GM12878 (cell line): ENCODE data around the gene MTNR1A. TPM values are rescaled to one million over a fixed set of nuclear protein-coding genes. Genes with fewer than 3 reads are reported as not detected.

Experiments
- ATAC-seq: fragments of 200-7000 bp; cut with Tn5 transposase; 3 replicates; pipeline ENCODE4 v1.9.1; 2020; ENCODE audit warnings: mild to moderate bottlenecking, moderate library complexity
- BruUV-seq: library from RNA; stranded (reverse); fragments of 400-500 nt; replicated peaks from 2 replicates; lab custom pipeline; 2021; lab: Mats Ljungman, UMichigan
- CTCF ChIA-PET: fragments of 300-600 bp; sonication (Branson Sonifier 250); formaldehyde crosslinking; extraction: SDS; loops from one replicate; lab custom pipeline; 2021; ENCODE audit warnings: inconsistent platforms; lab: Yijun Ruan, JAX
- POLR2A ChIA-PET: fragments of 350-600 bp; formaldehyde crosslinking; extraction: SDS; loops from one replicate; lab custom pipeline; 2021; ENCODE audit warnings: inconsistent platforms; lab: Charles Lee
- RAD21 ChIA-PET: fragments of 300-600 bp; sonication (Branson Sonifier 250); formaldehyde crosslinking; loops from one replicate; lab custom pipeline; 2023; ENCODE audit warnings: antibody characterized with exemption; ENCODE audit not compliant: unreplicated experiment; lab: Charles Lee
- SMC1A ChIA-PET: fragments of 300-600 bp; sonication (Branson Sonifier 250); formaldehyde crosslinking; loops from one replicate; lab custom pipeline; 2023; ENCODE audit not compliant: unreplicated experiment, uncharacterized antibody; lab: Charles Lee
- DNase-seq: peaks from one replicate; pipeline ENCODE4 v3.0.0-alpha.2; 2011; ENCODE audit warnings: low read depth, low spot score
- FAIRE-seq: peaks from 3 replicates; lab custom pipeline; 2011; peaks lifted over from hg19 to GRCh38; lab: Jason Lieb, UNC
- H2AFZ ChIP-seq: 2 replicates; pipeline ENCODE4 v1.6.0; 2011; ENCODE audit warnings: low read depth, low read length, control low read depth; ENCODE audit not compliant: control insufficient read depth
- H3K27ac ChIP-seq: 2 replicates; pipeline ENCODE4 v1.5.1; 2011; ENCODE audit warnings: control low read depth; ENCODE audit not compliant: control insufficient read depth, insufficient read depth
- H3K27me3 ChIP-seq, 2 experiments: replicated peaks in 1 of 2; 2 replicates each; pipeline versions ENCODE4 v1.6.0 to v1.6.1; 2011; ENCODE audit warnings: low read length in 1 of 2; ENCODE audit not compliant: control insufficient read depth in 2 of 2, insufficient read depth in 2 of 2
- H3K36me3 ChIP-seq, 2 experiments: 2 replicates each; pipeline ENCODE4 v1.5.1; 2011; ENCODE audit warnings: low read length in 1 of 2; ENCODE audit not compliant: control insufficient read depth in 2 of 2, insufficient read depth in 2 of 2
- H3K4me1 ChIP-seq: 2 replicates; pipeline ENCODE4 v1.6.1; 2011; ENCODE audit warnings: mild to moderate bottlenecking, low read length, moderate library complexity, mixed read lengths; ENCODE audit not compliant: control insufficient read depth, insufficient read depth
- H3K4me2 ChIP-seq: 2 replicates; pipeline ENCODE4 v1.6.0; 2011; ENCODE audit warnings: control low read depth; ENCODE audit not compliant: control insufficient read depth, insufficient read depth
- H3K4me3 ChIP-seq: fragments of 200-600 bp; sonication (generic); 2 replicates; pipeline ENCODE4 v1.5.1; 2016
- H3K79me2 ChIP-seq: 2 replicates; pipeline ENCODE4 v1.6.0; 2011; ENCODE audit warnings: low read length; ENCODE audit not compliant: control insufficient read depth, insufficient read depth
- H3K9ac ChIP-seq: 2 replicates; pipeline ENCODE4 v1.8.0; 2011; ENCODE audit warnings: low read length, control low read depth, mixed read lengths; ENCODE audit not compliant: control insufficient read depth, insufficient read depth
- H3K9me3 ChIP-seq: replicated peaks from 3 replicates; pipeline ENCODE4 v1.5.1; 2011; ENCODE audit warnings: mild to moderate bottlenecking, low read length; ENCODE audit not compliant: control insufficient read depth, insufficient read depth
- H4K20me1 ChIP-seq: 2 replicates; pipeline ENCODE4 v1.6.0; 2011; ENCODE audit not compliant: control insufficient read depth, insufficient read depth
- ATF7 ChIP-seq: fragments of 450-650 bp; IDR thresholded peaks from 2 replicates; pipeline ENCODE4 v1.6.1; 2016; ENCODE audit warnings: low read depth, mild to moderate bottlenecking
- CUX1 ChIP-seq: IDR thresholded peaks from 2 replicates; pipeline ENCODE4 v1.6.1; 2012; ENCODE audit warnings: improper control_type of control experiment, low read depth, low read length; ENCODE audit not compliant: insufficient replicate concordance
- NBN ChIP-seq: fragments of 450-650 bp; IDR thresholded peaks from 2 replicates; pipeline ENCODE4 v1.6.1; 2016
- NFXL1 ChIP-seq: fragments of 450-650 bp; IDR thresholded peaks from 2 replicates; pipeline ENCODE4 v1.6.1; 2017; ENCODE audit warnings: antibody characterized with exemption, mild to moderate bottlenecking, borderline replicate concordance
- NR2F1 ChIP-seq: fragments of 450-650 bp; conservative IDR thresholded peaks from 2 replicates; pipeline ENCODE4 v1.6.1; 2017; ENCODE audit warnings: mild to moderate bottlenecking
- NRF1 ChIP-seq: conservative IDR thresholded peaks from 2 replicates; pipeline ENCODE4 v1.6.1; 2011; ENCODE audit warnings: mild to moderate bottlenecking, low read depth, low read length, improper control_type of control experiment
- PAX5 ChIP-seq: IDR thresholded peaks from 2 replicates; pipeline ENCODE4 v1.6.1; 2011; ENCODE audit warnings: low read depth, low read length, borderline replicate concordance
- POLR2AphosphoS5 ChIP-seq: IDR thresholded peaks from 2 replicates; pipeline ENCODE4 v1.6.1; 2011; ENCODE audit warnings: mild to moderate bottlenecking, low read length, inconsistent platforms
- RELA ChIP-seq: fragments of 450-650 bp; IDR thresholded peaks from 2 replicates; pipeline ENCODE4 v1.8.0; 2014; ENCODE audit warnings: borderline replicate concordance; ENCODE audit not compliant: partially characterized antibody
- SIX5 ChIP-seq: IDR thresholded peaks from 2 replicates; pipeline ENCODE4 v1.6.1; 2011; ENCODE audit warnings: mild to moderate bottlenecking, low read depth, low read length, moderate library complexity; ENCODE audit not compliant: severe bottlenecking
- SMAD1 ChIP-seq: fragments of 450-650 bp; IDR thresholded peaks from 2 replicates; pipeline ENCODE4 v1.6.1; 2018; ENCODE audit warnings: mild to moderate bottlenecking, low read depth; ENCODE audit not compliant: partially characterized antibody
- SRF ChIP-seq, 2 experiments: IDR thresholded peaks; 2 replicates each; pipeline ENCODE4 v1.6.1; 2011; ENCODE audit warnings: low read depth in 2 of 2, low read length in 2 of 2, mild to moderate bottlenecking in 1 of 2, moderate library complexity in 1 of 2
- YBX1 ChIP-seq: fragments of 450-650 bp; IDR thresholded peaks from 2 replicates; pipeline ENCODE4 v1.6.1; 2016; ENCODE audit warnings: antibody characterized with exemption
- WGBS: methylation state at CpG from one replicate; pipeline ENCODE4 v1.1.6; 2016; ENCODE audit warnings: low lambda C conversion rate; ENCODE audit not compliant: insufficient replicate concordance, insufficient coverage; ENCODE audit errors: missing lambda C conversion rate; 5-methylcytosine and 5-hydroxymethylcytosine counted together
- in situ Hi-C: fragments of 300-500 bp; cut with MboI; formaldehyde crosslinking; loops from 9 replicates; pipeline ENCODE4 v1.14.3; 2018; ENCODE audit warnings: mixed read lengths
- intact Hi-C: fragments of 100-400 bp; cut with micrococcal nuclease; formaldehyde crosslinking; loops from one replicate; pipeline ENCODE4 v1.14.2; 2022; ENCODE audit not compliant: unreplicated experiment
- polyA plus RNA-seq, 11 experiments: library from polyadenylated mRNA; depleted of rRNA in 4 of 11; unstranded in 6 of 11; stranded (reverse) in 5 of 11; fragments of >200 nt; fragmentation: Nextera tagmentation in 4 of 11; fragmentation: Illumina TruSeq in 1 of 11; extraction: Ambion mirVana in 4 of 11; extraction: Trizol in 1 of 11; gene quantifications; 1 replicate in 1 of 11; 2 replicates in 10 of 11; pipeline versions ENCODE4 v1.2.1 to v1.2.3, GENCODE V29; 2011 to 2016; ENCODE audit warnings: inconsistent platforms in 2 of 11, missing spikeins in 2 of 11, low read depth in 1 of 11
- total RNA-seq, 4 experiments: library from RNA; depleted of rRNA in 3 of 4; stranded (reverse); fragments of >200 nt in 3 of 4; fragmentation: Illumina TruSeq in 1 of 4; extraction: Trizol in 1 of 4; gene quantifications; 2 replicates each; pipeline versions ENCODE4 v1.2.1 to v1.2.3, GENCODE V29; 2013 to 2021
- TF ChIP-seq, protein P1 (sequence below): fragments of 450-650 bp; IDR thresholded peaks from 2 replicates; pipeline ENCODE4 v1.6.1; 2016; ENCODE audit warnings: mild to moderate bottlenecking
- TF ChIP-seq, protein P2 (sequence below): fragments of 450-650 bp; IDR thresholded peaks from 2 replicates; pipeline ENCODE4 v1.6.1; 2016; ENCODE audit warnings: mild to moderate bottlenecking
- TF ChIP-seq, protein P3 (sequence below): IDR thresholded peaks from 2 replicates; pipeline ENCODE4 v1.6.1; 2011; ENCODE audit warnings: borderline replicate concordance, low read depth, mild to moderate bottlenecking, moderate library complexity, low read length; ENCODE audit not compliant: insufficient read depth, poor library complexity, severe bottlenecking

MTNR1A gene
- total and polyA plus RNA-seq, 10 of the 15 experiments (the other 5 are each of a cell fraction or from before 2014, with no cell fraction given), result 0.14 TPM; not detected in 9

DNA sequence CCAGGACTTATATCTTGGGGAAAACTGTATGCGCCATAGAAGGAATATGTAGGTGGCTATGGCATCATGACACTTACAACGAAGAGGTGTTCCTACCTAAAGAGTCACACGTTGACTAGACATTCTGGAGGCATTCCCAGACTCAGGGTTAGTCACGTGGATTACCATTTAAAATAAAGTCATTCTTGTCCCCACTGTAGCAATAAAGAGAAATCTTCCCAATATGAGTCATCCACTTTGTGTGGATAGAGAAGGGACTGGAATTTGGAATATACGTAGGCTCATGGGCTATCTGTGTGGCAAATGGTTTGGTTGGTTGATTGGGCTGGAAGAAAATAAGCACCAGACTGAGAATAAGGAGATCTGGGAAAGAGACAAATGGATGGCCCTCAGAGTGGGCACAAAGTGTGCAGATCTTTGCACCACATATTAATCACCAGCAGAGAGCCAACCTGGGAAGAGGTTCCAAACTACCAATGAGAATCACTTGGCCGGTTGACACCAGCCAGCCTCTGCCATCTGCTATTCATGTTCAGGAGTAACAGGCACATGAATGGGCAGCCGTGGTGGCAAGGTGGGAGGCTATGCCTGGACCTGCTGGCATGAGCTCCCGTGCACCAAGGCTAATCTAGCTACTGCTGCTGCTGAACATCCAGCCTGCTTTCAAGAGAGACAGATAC, 41.0 kb downstream of the MTNR1A start:
- Histone ChIP-seq H3K4me3 (no peak overlapping the region), H2AFZ (no peak overlapping the region), H3K4me1 (no peaks in the 10 kb centered on the region), H3K9me3 (no peaks in the 10 kb centered on the region), H3K36me3 (no peaks in the 10 kb centered on the region), H3K27me3 (no peaks in the 10 kb centered on the region), H3K9ac (no peak overlapping the region), H4K20me1 (no peaks in the 10 kb centered on the region), H3K4me2 (no peak overlapping the region), H3K79me2 (no peaks in the 10 kb centered on the region), H3K27ac (no peak overlapping the region)
- no peak for DNase-seq
- SMC1A ChIA-PET, result no interaction called here
- POLR2A ChIA-PET, result no interaction called here
- in situ Hi-C loops, result no loop called here
- CTCF ChIA-PET, result no interaction called here
- 24% methylated on average over 8 of the region's 8 CpGs for WGBS
- no peak for FAIRE-seq
- RAD21 ChIA-PET, result no interaction called here
- ATAC-seq, result no peak
- intact Hi-C loops, result no loop called here
- no TSS peak for BruUV-seq
- TF ChIP-seq SRF (IDR thresholded peaks at IDR 0.05; ENCODE audit: low read depth in 2 of 2, low read length in 2 of 2) (no peak), SIX5 (no peak), NFXL1 (no peak), CUX1 (no peak), NRF1 (no peak), ATF7 (no peak), POLR2AphosphoS5 (no peak), NBN (no peak), NR2F1 (no peak), PAX5 (no peak), SMAD1 (no peak), YBX1 (no peak), RELA (no peak)
- TF ChIP-seq, protein P1, sequence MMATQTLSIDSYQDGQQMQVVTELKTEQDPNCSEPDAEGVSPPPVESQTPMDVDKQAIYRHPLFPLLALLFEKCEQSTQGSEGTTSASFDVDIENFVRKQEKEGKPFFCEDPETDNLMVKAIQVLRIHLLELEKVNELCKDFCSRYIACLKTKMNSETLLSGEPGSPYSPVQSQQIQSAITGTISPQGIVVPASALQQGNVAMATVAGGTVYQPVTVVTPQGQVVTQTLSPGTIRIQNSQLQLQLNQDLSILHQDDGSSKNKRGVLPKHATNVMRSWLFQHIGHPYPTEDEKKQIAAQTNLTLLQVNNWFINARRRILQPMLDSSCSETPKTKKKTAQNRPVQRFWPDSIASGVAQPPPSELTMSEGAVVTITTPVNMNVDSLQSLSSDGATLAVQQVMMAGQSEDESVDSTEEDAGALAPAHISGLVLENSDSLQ, result no peak
- TF ChIP-seq, protein P2, sequence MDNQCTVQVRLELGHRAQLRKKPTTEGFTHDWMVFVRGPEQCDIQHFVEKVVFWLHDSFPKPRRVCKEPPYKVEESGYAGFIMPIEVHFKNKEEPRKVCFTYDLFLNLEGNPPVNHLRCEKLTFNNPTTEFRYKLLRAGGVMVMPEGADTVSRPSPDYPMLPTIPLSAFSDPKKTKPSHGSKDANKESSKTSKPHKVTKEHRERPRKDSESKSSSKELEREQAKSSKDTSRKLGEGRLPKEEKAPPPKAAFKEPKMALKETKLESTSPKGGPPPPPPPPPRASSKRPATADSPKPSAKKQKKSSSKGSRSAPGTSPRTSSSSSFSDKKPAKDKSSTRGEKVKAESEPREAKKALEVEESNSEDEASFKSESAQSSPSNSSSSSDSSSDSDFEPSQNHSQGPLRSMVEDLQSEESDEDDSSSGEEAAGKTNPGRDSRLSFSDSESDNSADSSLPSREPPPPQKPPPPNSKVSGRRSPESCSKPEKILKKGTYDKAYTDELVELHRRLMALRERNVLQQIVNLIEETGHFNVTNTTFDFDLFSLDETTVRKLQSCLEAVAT, result no peak
- TF ChIP-seq, protein P3, sequence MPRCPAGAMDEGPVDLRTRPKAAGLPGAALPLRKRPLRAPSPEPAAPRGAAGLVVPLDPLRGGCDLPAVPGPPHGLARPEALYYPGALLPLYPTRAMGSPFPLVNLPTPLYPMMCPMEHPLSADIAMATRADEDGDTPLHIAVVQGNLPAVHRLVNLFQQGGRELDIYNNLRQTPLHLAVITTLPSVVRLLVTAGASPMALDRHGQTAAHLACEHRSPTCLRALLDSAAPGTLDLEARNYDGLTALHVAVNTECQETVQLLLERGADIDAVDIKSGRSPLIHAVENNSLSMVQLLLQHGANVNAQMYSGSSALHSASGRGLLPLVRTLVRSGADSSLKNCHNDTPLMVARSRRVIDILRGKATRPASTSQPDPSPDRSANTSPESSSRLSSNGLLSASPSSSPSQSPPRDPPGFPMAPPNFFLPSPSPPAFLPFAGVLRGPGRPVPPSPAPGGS, result no peak
